NCI-H345 treated with DMSO at 0.1 percent for 48 hours (cell line): ENCODE data around the gene SPSB4.

Experiments used
- DNase-seq: peaks from one replicate; lab custom pipeline; 2025; ENCODE audit not compliant: unreplicated experiment; lab: John Stamatoyannopoulos, UW

The SPSB4 gene

DNA sequence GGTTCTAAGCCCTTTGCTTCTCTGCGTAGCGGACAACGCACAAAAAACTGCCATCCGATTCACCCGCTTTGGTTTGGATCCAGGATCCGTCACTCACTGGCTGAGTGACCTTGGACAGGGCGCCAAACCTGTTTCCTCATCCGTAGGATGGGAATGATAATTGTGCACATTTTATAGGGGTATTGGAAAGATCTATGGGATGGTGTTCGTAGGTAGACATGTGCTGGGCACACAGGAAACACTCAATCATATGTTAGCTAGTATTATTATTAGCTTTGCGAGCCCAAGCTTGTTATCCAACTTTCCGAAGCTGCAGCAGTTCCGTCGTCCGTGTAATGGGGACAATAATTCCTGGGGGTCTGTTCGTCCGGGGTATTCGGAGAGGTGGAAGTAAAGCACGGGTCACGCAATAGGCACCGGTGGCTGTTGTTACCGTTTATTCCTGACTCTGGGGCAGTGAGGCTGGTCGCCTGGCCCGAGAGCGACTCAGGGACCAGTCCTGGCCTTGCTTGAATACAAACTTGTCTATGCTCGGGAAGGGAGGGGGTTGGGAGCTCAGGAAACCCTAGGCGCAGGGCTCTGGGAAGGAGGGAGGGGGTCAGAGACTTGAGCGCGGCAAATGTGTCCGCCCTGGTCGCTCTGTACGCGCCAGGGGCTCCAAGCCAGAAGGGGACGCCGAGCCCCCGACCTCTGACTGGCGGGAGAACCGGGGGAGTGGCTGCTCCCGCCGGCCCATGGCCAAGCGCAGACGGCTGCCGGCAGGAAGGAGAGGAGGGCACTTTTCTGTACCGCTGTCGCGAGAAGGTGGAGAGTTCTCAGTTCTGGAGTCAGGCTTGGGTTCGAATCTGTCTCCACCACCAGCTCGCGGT lies 1.3 kb downstream of the SPSB4 start:
- DNase-seq: no peak

GRCh38 chr3:141055136-141055535 lies 4.0 kb downstream of the SPSB4 start:
- DNase-seq: no peak

DNA sequence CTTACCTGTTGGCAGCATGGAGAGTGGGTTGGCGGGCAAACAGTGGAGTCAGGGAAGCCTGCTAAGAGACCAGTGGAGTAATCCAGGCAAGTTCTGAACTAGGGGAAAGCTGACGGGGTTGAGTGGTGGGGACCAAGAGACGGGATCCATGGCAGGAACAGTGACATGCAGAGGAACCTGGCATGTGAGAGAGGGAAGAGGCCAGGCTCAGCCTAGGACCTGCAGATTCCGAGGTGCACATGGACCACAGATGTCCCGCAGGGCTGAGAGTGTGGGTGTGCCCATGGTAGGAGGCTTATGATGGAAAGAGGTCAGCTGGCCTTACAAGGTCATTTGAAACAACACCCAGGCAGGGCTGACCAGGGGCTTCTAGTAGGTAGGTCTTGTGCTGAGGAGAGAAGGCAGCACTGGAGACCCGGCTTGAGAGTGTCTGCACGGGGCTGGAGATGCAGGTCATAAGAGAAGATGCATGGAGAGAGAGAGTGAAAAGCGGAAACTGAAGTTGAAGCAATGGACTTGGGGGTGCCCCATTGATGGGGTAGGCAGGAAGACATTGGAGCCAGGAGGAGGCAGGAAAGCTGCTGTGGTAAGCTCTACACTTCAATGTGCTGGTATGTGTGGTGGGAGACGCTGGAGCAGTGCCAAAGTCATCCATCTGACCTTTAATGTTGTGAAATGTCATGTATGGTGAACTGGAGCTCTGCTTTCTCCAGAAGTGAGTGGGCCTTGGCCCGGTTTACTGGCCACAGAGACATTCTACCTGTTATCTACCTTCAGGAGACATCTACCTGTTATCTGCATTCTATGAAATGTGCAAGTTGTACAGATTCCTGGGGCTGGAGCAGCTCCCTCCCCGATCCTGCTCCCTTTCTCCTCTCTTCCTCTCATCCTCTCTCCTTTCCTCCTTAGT lies 4.6 kb downstream of the SPSB4 start:
- DNase-seq: no peak

DNA sequence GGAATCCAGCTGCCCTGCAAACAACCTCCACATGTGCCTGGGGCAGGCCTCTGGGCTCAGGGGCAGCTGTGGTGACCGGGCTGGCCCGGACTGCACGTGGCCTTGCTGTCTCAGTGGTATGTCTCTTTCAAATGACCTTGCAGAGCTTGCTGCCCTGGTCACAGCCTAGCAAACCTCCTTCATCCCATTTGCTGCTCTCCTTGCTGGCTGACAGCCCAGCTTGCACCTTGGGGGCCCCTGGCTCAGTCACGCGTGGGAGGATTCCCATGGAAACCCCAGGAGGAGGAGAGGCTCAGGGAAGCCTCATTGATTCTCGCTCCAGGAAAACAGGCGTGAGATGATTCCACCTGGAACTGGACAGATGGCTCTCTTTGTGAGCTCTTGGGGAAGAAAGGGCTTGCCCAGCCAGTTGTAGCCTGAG lies 5.6 kb downstream of the SPSB4 start:
- no peak for DNase-seq

GRCh38 chr3:141057436-141057835 lies 6.3 kb downstream of the SPSB4 start:
- DNase-seq: no peak

DNA sequence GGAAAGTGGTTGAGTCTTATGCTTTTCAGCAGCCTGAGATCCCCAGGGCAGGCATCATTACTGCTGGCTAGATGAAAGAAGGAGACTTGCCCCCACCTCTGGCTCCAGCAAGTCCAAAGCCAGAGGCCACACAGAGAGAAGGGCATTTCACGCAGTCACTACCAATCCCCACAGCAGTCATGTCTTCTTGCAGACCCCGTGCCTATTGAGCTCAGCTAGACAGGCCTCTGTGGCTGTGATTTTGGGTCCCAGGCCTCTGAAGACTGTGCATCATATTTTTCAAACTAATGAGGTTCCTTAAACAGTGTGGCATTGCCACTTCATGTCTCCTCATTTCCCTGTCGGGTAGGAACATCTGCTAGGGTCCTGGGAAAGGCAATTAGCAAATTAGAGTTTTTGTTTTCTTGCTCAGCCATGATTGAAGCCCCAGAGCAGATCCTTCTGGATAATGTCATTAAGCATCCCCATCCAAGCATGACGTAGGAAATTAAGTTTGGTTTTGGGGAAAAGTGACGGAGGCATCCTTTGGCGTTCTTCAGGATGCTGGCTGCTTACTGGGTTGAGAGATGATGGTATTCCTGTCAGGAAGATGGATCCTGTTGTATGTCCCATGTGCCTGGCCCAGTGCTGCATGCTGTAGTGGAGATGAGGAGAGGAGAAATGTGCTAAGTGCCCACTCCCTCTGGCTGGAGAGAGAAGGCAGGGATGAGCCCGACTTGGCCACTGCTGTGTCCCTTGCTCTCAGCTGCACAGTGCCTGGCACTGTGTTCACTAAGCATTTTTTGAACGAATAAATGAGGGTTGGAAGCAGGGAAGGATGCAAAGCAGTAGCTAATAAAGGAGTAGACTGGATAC lies 7.0 kb downstream of the SPSB4 start:
- DNase-seq: no peak

- no peak for DNase-seq
These were observed 7.8 kb downstream of the SPSB4 start for GRCh38 chr3:141058996-141059395.

GRCh38 chr3:141059816-141060215 lies 8.7 kb downstream of the SPSB4 start:
- DNase-seq: no peak

GRCh38 chr3:141060327-141060726 lies 9.2 kb downstream of the SPSB4 start:
- no peak for DNase-seq

DNA sequence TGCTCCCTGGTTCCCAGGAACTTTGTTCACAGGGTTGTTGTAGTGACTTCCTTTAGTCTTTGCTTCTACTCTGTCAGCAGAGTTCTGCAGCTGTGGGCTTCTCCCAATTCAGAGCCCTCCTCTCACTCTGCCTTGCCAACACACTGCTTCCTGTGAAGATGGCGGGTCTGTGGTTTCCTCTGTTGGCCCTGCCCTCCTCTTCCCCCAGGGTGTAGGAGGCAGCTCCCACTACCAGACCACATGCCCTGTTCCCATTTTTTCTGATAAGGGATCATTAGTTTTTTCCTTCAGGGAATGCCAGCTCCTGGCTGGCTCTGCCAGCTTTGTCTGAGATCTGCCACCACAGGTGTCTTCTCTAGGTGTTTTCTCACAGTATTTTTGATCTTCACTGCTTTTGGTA lies 12.7 kb downstream of the SPSB4 start:
- DNase-seq: no peak

- DNase-seq: no peak
These were observed 13.2 kb downstream of the SPSB4 start for GRCh38 chr3:141064255-141064926.

DNA sequence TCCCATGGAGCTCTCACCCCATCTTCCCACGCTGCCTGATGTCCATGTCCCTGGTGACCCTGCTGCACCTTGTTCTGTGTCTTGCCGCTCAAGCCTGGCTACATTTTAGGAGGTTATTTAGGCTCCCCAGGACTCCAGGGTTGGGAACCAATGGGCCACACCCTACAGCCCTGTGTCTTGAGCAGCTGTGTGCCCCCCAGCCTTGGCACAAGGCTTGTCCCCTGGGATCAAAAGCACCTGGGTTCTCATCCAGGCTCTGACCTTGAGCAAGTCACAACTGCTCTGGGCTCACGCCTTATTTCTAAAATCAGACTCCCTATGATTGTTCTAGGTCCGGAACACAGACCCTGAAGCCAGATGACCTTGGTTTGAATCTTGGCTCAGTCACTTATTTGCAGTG lies 14.1 kb downstream of the SPSB4 start:
- no peak for DNase-seq

DNA sequence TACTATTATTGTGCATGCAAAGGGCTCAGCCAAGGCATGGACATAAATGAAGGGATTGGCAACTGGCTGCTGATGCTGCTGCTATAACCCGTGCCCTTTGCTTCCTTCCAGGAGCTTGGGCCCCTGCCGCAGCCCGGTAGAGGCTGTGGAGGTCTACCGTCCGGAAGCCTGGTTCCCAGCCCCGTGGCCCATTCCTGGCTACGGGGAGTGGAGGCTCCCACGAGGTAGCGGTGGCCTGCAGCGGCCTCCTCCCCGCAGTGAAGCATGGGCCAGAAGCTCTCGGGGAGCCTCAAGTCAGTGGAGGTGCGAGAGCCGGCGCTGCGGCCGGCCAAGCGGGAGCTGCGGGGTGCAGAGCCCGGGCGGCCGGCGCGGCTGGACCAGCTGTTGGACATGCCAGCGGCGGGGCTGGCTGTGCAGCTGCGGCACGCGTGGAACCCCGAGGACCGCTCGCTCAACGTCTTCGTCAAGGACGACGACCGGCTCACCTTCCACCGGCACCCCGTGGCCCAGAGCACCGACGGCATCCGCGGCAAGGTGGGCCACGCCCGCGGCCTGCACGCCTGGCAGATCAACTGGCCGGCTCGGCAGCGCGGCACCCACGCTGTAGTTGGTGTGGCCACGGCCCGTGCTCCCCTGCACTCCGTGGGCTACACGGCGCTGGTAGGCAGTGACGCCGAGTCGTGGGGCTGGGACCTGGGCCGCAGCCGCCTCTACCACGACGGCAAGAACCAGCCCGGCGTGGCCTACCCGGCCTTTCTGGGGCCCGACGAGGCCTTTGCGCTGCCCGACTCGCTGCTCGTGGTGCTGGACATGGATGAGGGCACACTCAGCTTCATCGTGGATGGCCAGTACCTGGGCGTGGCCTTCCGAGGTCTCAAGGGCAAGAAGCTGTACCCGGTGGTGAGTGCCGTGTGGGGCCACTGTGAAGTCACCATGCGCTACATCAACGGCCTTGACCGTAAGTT lies 15.0 kb downstream of the SPSB4 start:
- DNase-seq: no peak

DNA sequence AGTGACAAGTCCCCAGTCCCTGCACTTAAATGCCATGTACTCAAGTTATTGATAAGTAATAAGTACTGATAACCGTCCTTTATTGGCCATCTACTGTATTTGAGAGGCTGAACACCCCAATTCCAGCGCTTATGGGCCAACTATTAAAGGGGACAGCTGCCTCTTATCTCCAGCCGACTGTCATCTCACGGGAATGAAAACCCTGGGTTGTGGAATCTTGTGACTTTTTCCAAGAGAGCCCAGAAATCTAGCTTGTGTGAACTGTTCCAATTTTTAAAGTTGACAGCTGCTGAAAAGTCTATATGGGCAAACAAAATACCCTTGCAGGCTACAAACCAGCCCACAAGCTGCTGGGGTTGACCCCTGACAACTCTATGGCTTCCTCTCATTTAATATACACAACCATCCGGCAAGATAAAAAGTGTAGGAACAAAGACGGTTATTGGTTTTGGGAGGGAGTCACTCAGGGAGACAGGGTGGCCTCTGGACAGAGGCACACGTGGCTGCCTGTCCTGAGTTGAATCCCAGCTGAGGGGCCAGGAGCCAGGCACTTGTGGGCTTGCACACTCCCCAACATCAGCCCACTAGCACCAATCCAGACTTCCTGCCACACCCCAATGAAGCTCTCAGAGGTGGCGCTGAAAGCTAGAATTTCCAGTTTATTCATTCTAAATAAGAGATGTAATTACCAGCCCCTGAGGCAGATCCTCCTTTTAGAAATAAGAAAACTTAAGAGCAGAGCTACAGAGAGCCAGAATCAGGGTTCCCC lies 16.2 kb downstream of the SPSB4 start:
- DNase-seq: no peak

GRCh38 chr3:141070229-141070628 lies 19.1 kb downstream of the SPSB4 start:
- no peak for DNase-seq

- no peak for DNase-seq
These were observed 19.7 kb downstream of the SPSB4 start for GRCh38 chr3:141070727-141071357.

GRCh38 chr3:141071681-141072260 lies 20.6 kb downstream of the SPSB4 start:
- DNase-seq: no peak

- no peak for DNase-seq
These were observed 21.8 kb downstream of the SPSB4 start for GRCh38 chr3:141072950-141073349.
